NCI-H2196 (cell line): ENCODE results near the gene PEX26.

Experiments used
- DNase-seq: peaks from one replicate; lab custom pipeline; 2025; ENCODE audit not compliant: unreplicated experiment; lab: John Stamatoyannopoulos, UW

The PEX26 gene

GRCh38 chr22:18154821-18155390 lies 77.1 kb downstream of the PEX26 start:
- DNase-seq = no peak
